ENCODE measurements around the gene RPS6KA1. TPM values are rescaled to one million over a fixed set of nuclear protein-coding genes. Genes with fewer than 3 reads are reported as not detected.

Gene RPS6KA1
- total and polyA plus RNA-seq, 9 of the 15 experiments (the other 6 are each of a cell fraction or from before 2014, with no cell fraction given) = 2.4 to 61.0 (median 35.5) TPM

- peak; percentile 33; the same call in 1 of the 2 replicates for TF ChIP-seq PYGO2 (tag; IDR thresholded peaks at IDR 0.05)
Measured at GRCh38 chr1:26516987-26517765, 12.4 kb upstream of the RPS6KA1 start (continued).

- peak overlapping the region in 1 of 2 experiments; percentile 1; a peak in 1 of 4 replicates for H3K9ac ChIP-seq (ENCODE audit: insufficient read depth in 1 of 2, low read depth in 2 of 2, low read length in 2 of 2)
- no peaks in the 10 kb centered on the region for H3K9me3 ChIP-seq (replicated peaks; ENCODE audit: control insufficient read depth, insufficient read depth, low read depth, low read length)
- peak; percentile 23 for FAIRE-seq
- TF ChIP-seq MAZ (CRISPR knock-in tag; conservative IDR thresholded peaks at IDR 0.05 in 1 of 2, IDR thresholded peaks at IDR 0.05 in 1 of 2) (no peak), CHD2 (IDR thresholded peaks at IDR 0.05; ENCODE audit: low read depth, low read length) (no peak), JUNB (CRISPR knock-in tag; conservative IDR thresholded peaks at IDR 0.05) (no peak), SAP30 (IDR thresholded peaks at IDR 0.05; ENCODE audit: borderline replicate concordance, insufficient read depth, low read depth, low read length, poor library complexity, severe bottlenecking) (no peak), RERE (CRISPR knock-in tag; IDR thresholded peaks at IDR 0.05; ENCODE audit: borderline replicate concordance) (no peak), SMARCE1 (IDR thresholded peaks at IDR 0.05) (no peak), OTX1 (CRISPR knock-in tag; IDR thresholded peaks at IDR 0.05) (no peak), ZNF175 (CRISPR knock-in tag; IDR thresholded peaks at IDR 0.05; ENCODE audit: low read depth) (peak; percentile 37; the same call in 1 of the 2 replicates), ZNF76 (CRISPR knock-in tag; IDR thresholded peaks at IDR 0.05; ENCODE audit: borderline replicate concordance) (no peak), MCM7 (IDR thresholded peaks at IDR 0.05) (no peak), GTF2B (IDR thresholded peaks at IDR 0.05; ENCODE audit: extremely low read depth, insufficient read length) (no peak), USF2 (CRISPR knock-in tag; IDR thresholded peaks at IDR 0.05) (peak; percentile 70)
Measured at GRCh38 chr1:26517766-26518049, 11.9 kb upstream of the RPS6KA1 start.

More at GRCh38 chr1:26517766-26518049, 11.9 kb upstream of the RPS6KA1 start:
- H3K4me3 ChIP-seq = no peak overlapping the region
- no peaks in the 10 kb centered on the region for H3K27me3 ChIP-seq (ENCODE audit: control insufficient read depth in 2 of 2, insufficient read depth in 2 of 2, low read length in 2 of 2)
- H3K4me1 ChIP-seq (replicated peaks in 1 of 2; ENCODE audit: control insufficient read depth in 2 of 2, insufficient read depth in 2 of 2, low read length in 2 of 2) = peaks cover 4 to 5% of the 10 kb centered on the region in 2 experiments; a peak in 3 of 5 replicates
- no peaks in the 10 kb centered on the region for H3K9me1 ChIP-seq (ENCODE audit: control insufficient read depth, insufficient read depth, low read length)
- ATAC-seq (peak; percentile 71), DNase-seq (ENCODE audit: extremely low read depth in 1 of 4, low spot score in 3 of 4) (no peak)
- H3K4me2 ChIP-seq (ENCODE audit: insufficient read depth, low read length) = no peak overlapping the region
- no peaks in the 10 kb centered on the region for H3K79me2 ChIP-seq (ENCODE audit: control insufficient read depth, insufficient read depth, low read length)
- POLR2A ChIA-PET = interaction anchor here (0.6 to 7.2 kb wide), 7 partner anchors 8 to 180 kb away, joined by 3 to 60 read pairs (median 4); partner anchors contain the start of gene RPS6KA1
- 30% methylated on average over 1 of the region's 1 CpG for WGBS (ENCODE audit: insufficient coverage, low coverage, missing lambda C conversion rate)
- intact Hi-C loops (cut with micrococcal nuclease) = no loop called here
- CTCF ChIA-PET (ENCODE audit: low intra/inter-chr PET ratio) = no interaction called here
- in situ Hi-C loops (cut with MboI) = no loop called here
- peak overlapping the region; percentile 80 for H2AFZ ChIP-seq (ENCODE audit: low read depth, low read length)
- H3K27ac ChIP-seq (ENCODE audit: extremely low read depth, low read depth, low read length) = no peak overlapping the region
- BruUV-seq (replicated peaks) = no TSS peak
- no peaks in the 10 kb centered on the region for H3K36me3 ChIP-seq (ENCODE audit: control insufficient read depth, insufficient read depth, low read length)
- no peaks in the 10 kb centered on the region for H4K20me1 ChIP-seq (replicated peaks; ENCODE audit: control insufficient read depth, insufficient read depth, low read length)
